Measurements from ENCODE around the gene LMTK3. TPM values are rescaled to one million over a fixed set of nuclear protein-coding genes. Genes with fewer than 3 reads are reported as not detected.

LMTK3 gene
- total and polyA plus RNA-seq, 2 of the 4 experiments (the other 2 are of a cell fraction), result 0.18 to 0.87 TPM

- no peaks in the 10 kb centered on the region for H3K4me1 ChIP-seq (ENCODE audit: control insufficient read depth, insufficient read depth, low read length)
- dilution Hi-C loops (cut with HindIII; ENCODE audit: low sequenced_read_pairs, unreplicated experiment), result no loop called here
- POLR2A ChIA-PET (ENCODE audit: unreplicated experiment), result no interaction called here
These were observed 3.7 kb downstream of the LMTK3 start for GRCh38 chr19:48507911-48508439.

More at GRCh38 chr19:48507911-48508439, 3.7 kb downstream of the LMTK3 start:
- H3K9me3 ChIP-seq (ENCODE audit: control insufficient read depth, insufficient read depth, low read length), result no peaks in the 10 kb centered on the region
- H3K9me1 ChIP-seq (ENCODE audit: insufficient read depth, low read length), result no peaks in the 10 kb centered on the region
- H3K14ac ChIP-seq (replicated peaks; ENCODE audit: low read depth, low read length), result no peak overlapping the region
- H2AK5ac ChIP-seq (ENCODE audit: low read depth, low read length), result no peak overlapping the region
- no peak overlapping the region for H2AK9ac ChIP-seq (replicated peaks; ENCODE audit: low read depth, low read length, poor library complexity)
- BruUV-seq (replicated peaks), result no TSS peak
- no peak overlapping the region for H4K91ac ChIP-seq (ENCODE audit: insufficient read depth, low read depth, low read length)
- no peaks in the 10 kb centered on the region for H4K20me1 ChIP-seq (ENCODE audit: insufficient read depth, low read length)
- no peak overlapping the region for H3K9ac ChIP-seq (ENCODE audit: low read depth, low read length)
- no peak overlapping the region for H4K5ac ChIP-seq (ENCODE audit: low read depth, low read length)
- no peak overlapping the region for H3K4ac ChIP-seq (ENCODE audit: low read depth, low read length)
- no CpG with 5 or more reads among the region's 7 CpGs for WGBS, 2 experiments (ENCODE audit: extremely low coverage in 2 of 2, insufficient read length in 1 of 2)
- CTCF ChIA-PET, result interaction anchor here (1.1 to 1.9 kb wide), 2 partner anchors 19 to 76 kb away, joined by 3 to 10 read pairs; no protein-coding TSS in a partner anchor
- H3K27me3 ChIP-seq (ENCODE audit: control insufficient read depth, insufficient read depth, low read length), result peaks cover 22% of the 10 kb centered on the region
- no peak overlapping the region for H3K27ac ChIP-seq (ENCODE audit: insufficient read depth, low read length)
- in situ Hi-C loops (cut with MboI; ENCODE audit: low sequenced_read_pairs) (loop anchor here (5.0 kb wide), 1 partner anchor 74 kb away; no protein-coding TSS in a partner anchor), intact Hi-C loops (cut with micrococcal nuclease) (no loop called here)
- no peak overlapping the region for H2AFZ ChIP-seq (replicated peaks; ENCODE audit: low read length, poor library complexity)
- H4K8ac ChIP-seq (ENCODE audit: low read depth in 2 of 2, low read length in 2 of 2), result no peak overlapping the region
- H3K4me2 ChIP-seq (ENCODE audit: low read depth, low read length), result no peak overlapping the region
- DNase-seq (no peak), ATAC-seq (ENCODE audit: low read depth) (no peak)
- no peak overlapping the region for H2BK120ac ChIP-seq (ENCODE audit: low read depth, low read length)
- no peak overlapping the region for H2BK5ac ChIP-seq (ENCODE audit: low read depth, low read length, poor library complexity, severe bottlenecking)
- no peak overlapping the region for H3K56ac ChIP-seq (ENCODE audit: extremely low read depth, insufficient read depth, low read length)
- H3K18ac ChIP-seq (ENCODE audit: low read depth, low read length), result no peak overlapping the region
- no peak overlapping the region for H3K23ac ChIP-seq (ENCODE audit: low read depth, low read length)
- TF ChIP-seq SMC3 (IDR thresholded peaks at IDR 0.05; ENCODE audit: low read depth, low read length) (no peak), RFX5 (IDR thresholded peaks at IDR 0.05; ENCODE audit: low read depth, low read length) (no peak), FOS (IDR thresholded peaks at IDR 0.05; ENCODE audit: low read depth, low read length) (no peak), MAFK (IDR thresholded peaks at IDR 0.05; ENCODE audit: low read depth, low read length) (no peak), RAD21 (IDR thresholded peaks at IDR 0.05; ENCODE audit: low read length) (no peak), CEBPB (IDR thresholded peaks at IDR 0.05; ENCODE audit: low read depth, low read length) (no peak), USF2 (IDR thresholded peaks at IDR 0.05; ENCODE audit: low read depth, low read length) (no peak), ELK1 (IDR thresholded peaks at IDR 0.05; ENCODE audit: borderline replicate concordance, low read depth, low read length) (no peak), BHLHE40 (IDR thresholded peaks at IDR 0.05; ENCODE audit: low read depth, low read length) (no peak), POLR2A (IDR thresholded peaks at IDR 0.05; ENCODE audit: low read depth, low read length) (no peak), CHD1 (IDR thresholded peaks at IDR 0.05; ENCODE audit: low read depth, low read length) (no peak), RCOR1 (IDR thresholded peaks at IDR 0.05; ENCODE audit: insufficient replicate concordance, low read length) (no peak)
- H3K4me3 ChIP-seq (ENCODE audit: insufficient read depth, low read depth, low read length), result no peak overlapping the region
- H3K79me1 ChIP-seq (ENCODE audit: low read depth in 1 of 2, low read length in 2 of 2), result no peaks in the 10 kb centered on the region
- no peaks in the 10 kb centered on the region for H3K36me3 ChIP-seq (ENCODE audit: control insufficient read depth, insufficient read depth, low read length)
- no peak overlapping the region for H2BK15ac ChIP-seq (ENCODE audit: low read depth, low read length)
- no peak overlapping the region for H2BK20ac ChIP-seq (ENCODE audit: low read depth, low read length)

Measured in IMR-90 (cell line).